Lung (tissue), 12 donors: ENCODE measurements around the gene KIF9. TPM values are rescaled to one million over a fixed set of nuclear protein-coding genes. Genes with fewer than 3 reads are reported as not detected.
A peak's percentile ranks its signal among the peaks of the same experiment; 100 is the strongest.
"Not testable (repeated sequence)": the region's sequence is repeated elsewhere in the genome, so short reads cannot be mapped to it uniquely, and the experiment has no call there.

Experiments
- ATAC-seq: fragments of 200-7000 bp; cut with Tn5 transposase; one replicate; pipeline ENCODE4 v1.9.1; 2020; ENCODE audit warnings: moderate number of reproducible peaks; ENCODE audit not compliant: insufficient read depth, low FRiP score
- DNase-seq, 3 donors: peaks; one replicate each; pipeline ENCODE4 v3.0.0-alpha.2; 2013 to 2017
- H3K27ac ChIP-seq, 2 donors: one replicate each; pipeline ENCODE4 v1.5.1; 2013; ENCODE audit warnings: mild to moderate bottlenecking in 2 of 2, moderate library complexity in 2 of 2, control low read depth in 1 of 2, inconsistent platforms in 1 of 2, low read depth in 1 of 2, low read length in 1 of 2
- H3K27me3 ChIP-seq, 3 donors: one replicate each; pipeline ENCODE4 v1.5.1; 2013; ENCODE audit warnings: low read length in 2 of 3; ENCODE audit not compliant: control insufficient read depth in 3 of 3, insufficient read depth in 3 of 3
- H3K36me3 ChIP-seq, 4 donors: one replicate each; pipeline ENCODE4 v1.5.1; 2013; ENCODE audit warnings: low read length in 4 of 4, mild to moderate bottlenecking in 1 of 4, moderate library complexity in 1 of 4; ENCODE audit not compliant: control insufficient read depth in 4 of 4, insufficient read depth in 4 of 4
- H3K4me1 ChIP-seq, 5 donors: one replicate each; pipeline ENCODE4 v1.5.1; 2013; ENCODE audit warnings: low read length in 5 of 5, mild to moderate bottlenecking in 2 of 5, moderate library complexity in 1 of 5; ENCODE audit not compliant: control insufficient read depth in 5 of 5, insufficient read depth in 5 of 5
- H3K4me3 ChIP-seq: one replicate; pipeline ENCODE4 v1.5.1; 2013; ENCODE audit warnings: mild to moderate bottlenecking, control low read depth, moderate library complexity
- H3K9ac ChIP-seq, 2 donors: one replicate each; pipeline ENCODE4 v1.5.1; 2013; ENCODE audit warnings: low read length in 2 of 2, control low read depth in 1 of 2; ENCODE audit not compliant: insufficient read depth in 1 of 2
- H3K9me3 ChIP-seq, 4 donors: one replicate each; pipeline ENCODE4 v1.5.1; 2013; ENCODE audit warnings: low read length in 3 of 4, mild to moderate bottlenecking in 1 of 4, moderate library complexity in 1 of 4; ENCODE audit not compliant: control insufficient read depth in 4 of 4, insufficient read depth in 3 of 4
- WGBS, 2 donors: extraction: QIAGEN DNeasy Blood & Tissue Kit; methylation state at CpG; one replicate each; pipeline ENCODE4 v1.1.7; 2013; 5-methylcytosine and 5-hydroxymethylcytosine counted together
- polyA plus RNA-seq, 2 donors: library from polyadenylated mRNA; stranded (reverse); fragments of 200-250 nt; gene quantifications; one replicate each; pipeline ENCODE4 v1.2.1, GENCODE V29; 2013
- total RNA-seq, 2 donors: library from RNA; depleted of rRNA in 1 of 2; stranded (reverse); fragments of >200 nt in 1 of 2; gene quantifications; one replicate each; pipeline ENCODE4 v1.2.1, GENCODE V29; 2014 to 2021
- TF ChIP-seq, protein P1 (sequence below): IDR thresholded peaks from 2 replicates; pipeline ENCODE4 v1.5.1; 2012; ENCODE audit warnings: mild to moderate bottlenecking; ENCODE audit errors: control extremely low read depth, extremely low read depth
- donor health status: control.
- donor health status: control.
- donor health status: Bipolar disorder and iron deficiency.
- donor health status: healthy.
- donor health status: DM: yes; HTN: yes; CAD: no.

Gene KIF9
- total and polyA plus RNA-seq, 4 donors: 13.6 to 18.4 (median 17.9) TPM

DNA sequence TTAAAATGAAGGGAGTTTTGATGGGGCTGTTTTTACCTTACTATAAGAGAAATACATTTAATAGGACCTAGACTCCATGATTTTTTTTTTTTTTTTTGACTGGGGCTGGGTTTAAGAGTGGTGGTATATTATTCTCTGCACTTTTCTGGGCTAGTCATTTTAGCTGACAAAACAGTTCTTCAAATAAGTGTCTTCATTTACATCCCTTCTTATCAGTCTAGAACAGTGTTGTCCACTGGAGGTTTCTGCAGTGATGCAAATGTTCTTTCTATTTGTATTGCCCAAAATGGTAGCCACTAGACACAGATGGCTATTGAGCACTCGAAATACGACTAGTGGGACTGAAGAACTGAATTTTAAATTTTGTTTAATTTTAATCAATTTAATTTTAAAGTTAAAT is 37.4 kb upstream of the KIF9 start:
- Histone ChIP-seq H3K4me1 (peaks cover 0 to 16% (median 4%) of the 10 kb centered on the region in 5 donors), H3K9ac (no peak overlapping the region), H3K27me3 (no peaks in the 10 kb centered on the region), H3K9me3 (no peaks in the 10 kb centered on the region), H3K27ac (no peak overlapping the region), H3K36me3 (peaks cover 3 to 26% (median 15%) of the 10 kb centered on the region in 4 donors), H3K4me3 (no peak overlapping the region)
- TF ChIP-seq, protein P1, sequence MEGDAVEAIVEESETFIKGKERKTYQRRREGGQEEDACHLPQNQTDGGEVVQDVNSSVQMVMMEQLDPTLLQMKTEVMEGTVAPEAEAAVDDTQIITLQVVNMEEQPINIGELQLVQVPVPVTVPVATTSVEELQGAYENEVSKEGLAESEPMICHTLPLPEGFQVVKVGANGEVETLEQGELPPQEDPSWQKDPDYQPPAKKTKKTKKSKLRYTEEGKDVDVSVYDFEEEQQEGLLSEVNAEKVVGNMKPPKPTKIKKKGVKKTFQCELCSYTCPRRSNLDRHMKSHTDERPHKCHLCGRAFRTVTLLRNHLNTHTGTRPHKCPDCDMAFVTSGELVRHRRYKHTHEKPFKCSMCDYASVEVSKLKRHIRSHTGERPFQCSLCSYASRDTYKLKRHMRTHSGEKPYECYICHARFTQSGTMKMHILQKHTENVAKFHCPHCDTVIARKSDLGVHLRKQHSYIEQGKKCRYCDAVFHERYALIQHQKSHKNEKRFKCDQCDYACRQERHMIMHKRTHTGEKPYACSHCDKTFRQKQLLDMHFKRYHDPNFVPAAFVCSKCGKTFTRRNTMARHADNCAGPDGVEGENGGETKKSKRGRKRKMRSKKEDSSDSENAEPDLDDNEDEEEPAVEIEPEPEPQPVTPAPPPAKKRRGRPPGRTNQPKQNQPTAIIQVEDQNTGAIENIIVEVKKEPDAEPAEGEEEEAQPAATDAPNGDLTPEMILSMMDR: no peak
- DNase-seq (no peak), ATAC-seq (no peak)
- WGBS, 2 donors: 47 to 49% methylated on average over 2 of the region's 2 CpGs

- TF ChIP-seq, protein P1: no peak
- 53 to 71% methylated on average over 1 of the region's 1 CpG for WGBS, 2 donors
- Histone ChIP-seq H3K27me3 (no peaks in the 10 kb centered on the region), H3K4me1 (peaks cover 0 to 16% (median 5%) of the 10 kb centered on the region in 5 donors), H3K36me3 (peaks cover 0 to 23% (median 15%) of the 10 kb centered on the region in 4 donors), H3K9me3 (no peaks in the 10 kb centered on the region), H3K4me3 (no peak overlapping the region), H3K9ac (no peak overlapping the region), H3K27ac (peak overlapping the region in 1 of 2 donors; percentile 20)
- DNase-seq (peak; percentile 47 to 74 (median 63)), ATAC-seq (no peak)
These were observed 36.3 kb upstream of the KIF9 start for GRCh38 chr3:47318916-47319315.

GRCh38 chr3:47316151-47316550 is 33.6 kb upstream of the KIF9 start:
- not testable (repeated sequence) for DNase-seq, H3K9ac ChIP-seq, H3K4me3 ChIP-seq, H3K27me3 ChIP-seq, H3K9me3 ChIP-seq, H3K27ac ChIP-seq, ATAC-seq
- H3K36me3 ChIP-seq: peaks cover 0 to 10% (median 7%) of the 10 kb centered on the region in 4 donors
- WGBS, 2 donors: 75 to 100% methylated on average over 1 of the region's 1 CpG
- peaks cover 0 to 16% (median 5%) of the 10 kb centered on the region in 5 donors for H3K4me1 ChIP-seq

- H3K36me3 ChIP-seq: peaks cover 0 to 6% (median 1%) of the 10 kb centered on the region in 4 donors
- no peaks in the 10 kb centered on the region for H3K9me3 ChIP-seq
- H3K27me3 ChIP-seq: no peaks in the 10 kb centered on the region
- no peak overlapping the region for H3K27ac ChIP-seq
- H3K9ac ChIP-seq: no peak overlapping the region
- peaks cover 0 to 16% (median 5%) of the 10 kb centered on the region in 5 donors for H3K4me1 ChIP-seq
- ATAC-seq: no peak
- H3K4me3 ChIP-seq: no peak overlapping the region
- TF ChIP-seq, protein P1: no peak
- peak in 2 of 3 donors; percentile 35 to 69 for DNase-seq
- WGBS, 2 donors: 56 to 58% methylated on average over 5 of the region's 5 CpGs
These were observed 32.6 kb upstream of the KIF9 start for GRCh38 chr3:47315069-47315647.
